Esophagus muscularis mucosa (tissue), 4 donors: Measurements from ENCODE around the gene SEMA7A. TPM values are rescaled to one million over a fixed set of nuclear protein-coding genes. Genes with fewer than 3 reads are reported as not detected.

Experiments
- DNase-seq: peaks from one replicate; pipeline ENCODE4 v3.0.0-alpha.2; 2017; ENCODE audit errors: extremely low spot score
- H3K27ac ChIP-seq, 4 donors: fragments of 200-600 bp; sonication (generic); replicated peaks in 1 of 4; 1 replicate in 3 of 4; 2 replicates in 1 of 4; pipeline ENCODE4 v1.5.1; 2016 to 2019; ENCODE audit warnings: mild to moderate bottlenecking in 1 of 4
- H3K27me3 ChIP-seq, 4 donors: fragments of 200-600 bp; sonication (generic); one replicate each; pipeline versions ENCODE4 v1.5.1 to v1.6.0; 2016 to 2019
- H3K36me3 ChIP-seq, 4 donors: fragments of 200-600 bp; sonication (generic); one replicate each; pipeline ENCODE4 v1.5.1; 2016 to 2019
- H3K4me1 ChIP-seq, 4 donors: fragments of 200-600 bp; sonication (generic); one replicate each; pipeline ENCODE4 v1.5.1; 2016 to 2019
- H3K4me3 ChIP-seq, 4 donors: fragments of 200-600 bp; sonication (generic); 1 replicate in 2 of 4; 2 replicates in 2 of 4; pipeline ENCODE4 v1.5.1; 2016 to 2019; ENCODE audit warnings: mild to moderate bottlenecking in 4 of 4, moderate library complexity in 1 of 4
- H3K9me3 ChIP-seq, 4 donors: fragments of 200-600 bp; sonication (generic); 1 replicate in 3 of 4; 2 replicates in 1 of 4; pipeline ENCODE4 v1.5.1; 2016 to 2019
- EP300 ChIP-seq: sonication (generic); formaldehyde crosslinking; IDR thresholded peaks from one replicate; pipeline ENCODE4 v1.6.1; 2017; ENCODE audit warnings: antibody characterized with exemption
- POLR2A ChIP-seq: fragments of 450-650 bp; IDR thresholded peaks from one replicate; pipeline ENCODE4 v1.6.1; 2017; ENCODE audit warnings: antibody characterized with exemption, moderate library complexity, mild to moderate bottlenecking, low read depth
- POLR2AphosphoS5 ChIP-seq, 2 donors: sonication (generic); formaldehyde crosslinking; IDR thresholded peaks; one replicate each; pipeline ENCODE4 v1.6.1; 2017; ENCODE audit warnings: antibody characterized with exemption in 2 of 2
- WGBS: methylation state at CpG from one replicate; pipeline ENCODE4 v1.1.5; 2018; 5-methylcytosine and 5-hydroxymethylcytosine counted together
- intact Hi-C: fragments of 100-400 bp; cut with DNase I; formaldehyde crosslinking; loops from one replicate; pipeline ENCODE4 v1.15.1; 2023
- total RNA-seq, 4 donors: library from RNA; depleted of rRNA; stranded (reverse); fragments of >200 nt; gene quantifications; one replicate each; pipeline versions ENCODE4 v1.1.0 to v1.2.1, GENCODE V29; 2016
- TF ChIP-seq, protein P1 (sequence below), 3 experiments: fragments of 200-600 bp in 2 of 3; fragments of 450-650 bp in 1 of 3; sonication (generic) in 2 of 3; IDR thresholded peaks; one replicate each; pipeline ENCODE4 v1.5.1; 2017 to 2019; ENCODE audit warnings: antibody characterized with exemption in 3 of 3, mild to moderate bottlenecking in 2 of 3, moderate library complexity in 1 of 3

Gene SEMA7A
- total RNA-seq, 4 donors from 2014 or later: 1.2 to 4.1 (median 2.7) TPM

DNA sequence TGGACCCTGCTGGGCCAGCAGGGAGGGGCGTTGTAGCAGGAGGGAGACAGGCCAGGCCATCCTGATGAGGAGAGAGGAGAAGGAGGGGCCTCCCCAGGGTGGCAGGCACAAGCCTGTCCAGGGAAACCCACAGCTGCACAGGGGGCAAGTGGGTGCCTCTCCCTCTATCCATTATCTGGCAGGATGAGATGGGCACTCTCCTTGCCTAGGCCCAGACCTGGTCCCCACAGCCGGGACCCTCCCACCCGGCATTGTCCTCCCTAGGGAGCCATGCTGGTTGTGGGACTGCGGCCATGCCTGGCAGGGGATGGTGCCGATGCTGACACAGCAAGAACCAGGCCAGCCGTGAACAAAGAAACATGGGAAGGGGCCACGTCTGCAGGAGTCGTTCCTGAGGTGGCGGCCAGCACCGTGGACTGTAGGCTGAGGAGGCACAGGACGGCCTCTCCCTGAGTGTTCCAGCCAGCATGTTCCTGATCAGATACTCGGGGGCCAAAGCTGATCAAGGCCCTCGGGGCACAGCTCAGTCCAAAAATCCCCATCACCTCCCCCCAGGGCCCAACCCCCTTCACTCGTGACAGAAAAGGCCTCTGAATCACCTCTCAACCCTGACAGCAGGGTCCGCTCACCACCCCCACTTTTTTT is 47.1 kb downstream of the SEMA7A start:
- Histone ChIP-seq H3K4me3 (no peak overlapping the region), H3K27ac (no peak overlapping the region), H3K27me3 (peaks cover 0 to 5% (median 0%) of the 10 kb centered on the region in 4 donors), H3K9me3 (no peaks in the 10 kb centered on the region), H3K36me3 (no peaks in the 10 kb centered on the region), H3K4me1 (peaks cover 0 to 19% (median 17%) of the 10 kb centered on the region in 4 donors)
- DNase-seq: no peak
- 83% methylated on average over 14 of the region's 15 CpGs for WGBS
- intact Hi-C loops: no loop called here
- TF ChIP-seq, protein P1, sequence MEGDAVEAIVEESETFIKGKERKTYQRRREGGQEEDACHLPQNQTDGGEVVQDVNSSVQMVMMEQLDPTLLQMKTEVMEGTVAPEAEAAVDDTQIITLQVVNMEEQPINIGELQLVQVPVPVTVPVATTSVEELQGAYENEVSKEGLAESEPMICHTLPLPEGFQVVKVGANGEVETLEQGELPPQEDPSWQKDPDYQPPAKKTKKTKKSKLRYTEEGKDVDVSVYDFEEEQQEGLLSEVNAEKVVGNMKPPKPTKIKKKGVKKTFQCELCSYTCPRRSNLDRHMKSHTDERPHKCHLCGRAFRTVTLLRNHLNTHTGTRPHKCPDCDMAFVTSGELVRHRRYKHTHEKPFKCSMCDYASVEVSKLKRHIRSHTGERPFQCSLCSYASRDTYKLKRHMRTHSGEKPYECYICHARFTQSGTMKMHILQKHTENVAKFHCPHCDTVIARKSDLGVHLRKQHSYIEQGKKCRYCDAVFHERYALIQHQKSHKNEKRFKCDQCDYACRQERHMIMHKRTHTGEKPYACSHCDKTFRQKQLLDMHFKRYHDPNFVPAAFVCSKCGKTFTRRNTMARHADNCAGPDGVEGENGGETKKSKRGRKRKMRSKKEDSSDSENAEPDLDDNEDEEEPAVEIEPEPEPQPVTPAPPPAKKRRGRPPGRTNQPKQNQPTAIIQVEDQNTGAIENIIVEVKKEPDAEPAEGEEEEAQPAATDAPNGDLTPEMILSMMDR (IDR thresholded peaks at IDR 0.05): no peak
- TF ChIP-seq EP300: no peak
- TF ChIP-seq POLR2AphosphoS5 (IDR thresholded peaks at IDR 0.05): no peak
- TF ChIP-seq POLR2A: no peak

DNA sequence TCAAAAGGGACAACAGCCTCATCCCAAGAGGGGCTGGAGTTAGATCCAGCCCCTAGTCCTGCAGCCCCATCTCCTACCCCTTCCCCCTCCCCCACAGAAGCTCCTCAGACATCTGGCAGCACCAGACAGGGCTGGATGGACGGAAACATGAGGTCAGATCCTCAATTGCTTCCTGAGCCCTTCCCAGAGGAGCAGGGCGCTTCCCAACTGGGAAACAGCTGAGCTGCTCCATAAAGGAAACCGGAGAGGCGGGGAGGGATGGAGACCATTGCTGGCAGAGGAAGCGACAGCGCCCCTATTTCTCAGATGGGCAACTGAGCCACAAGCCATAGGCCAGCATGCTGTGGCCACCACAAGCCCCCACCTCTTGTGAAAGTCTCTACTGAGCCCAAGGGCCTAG is 48.0 kb downstream of the SEMA7A start:
- Histone ChIP-seq H3K36me3 (no peaks in the 10 kb centered on the region), H3K27ac (peak overlapping the region in 3 of 4 donors; percentile 21 to 52 (median 39)), H3K27me3 (peaks cover 0 to 14% (median 0%) of the 10 kb centered on the region in 4 donors), H3K4me1 (peaks cover 0 to 19% (median 17%) of the 10 kb centered on the region in 4 donors), H3K9me3 (no peaks in the 10 kb centered on the region), H3K4me3 (no peak overlapping the region)
- no peak for DNase-seq
- 78% methylated on average over 5 of the region's 6 CpGs for WGBS
- intact Hi-C loops: no loop called here
- no peak for TF ChIP-seq POLR2A
- TF ChIP-seq EP300: no peak
- TF ChIP-seq, protein P1 (IDR thresholded peaks at IDR 0.05): no peak
- no peak for TF ChIP-seq POLR2AphosphoS5 (IDR thresholded peaks at IDR 0.05)

DNA sequence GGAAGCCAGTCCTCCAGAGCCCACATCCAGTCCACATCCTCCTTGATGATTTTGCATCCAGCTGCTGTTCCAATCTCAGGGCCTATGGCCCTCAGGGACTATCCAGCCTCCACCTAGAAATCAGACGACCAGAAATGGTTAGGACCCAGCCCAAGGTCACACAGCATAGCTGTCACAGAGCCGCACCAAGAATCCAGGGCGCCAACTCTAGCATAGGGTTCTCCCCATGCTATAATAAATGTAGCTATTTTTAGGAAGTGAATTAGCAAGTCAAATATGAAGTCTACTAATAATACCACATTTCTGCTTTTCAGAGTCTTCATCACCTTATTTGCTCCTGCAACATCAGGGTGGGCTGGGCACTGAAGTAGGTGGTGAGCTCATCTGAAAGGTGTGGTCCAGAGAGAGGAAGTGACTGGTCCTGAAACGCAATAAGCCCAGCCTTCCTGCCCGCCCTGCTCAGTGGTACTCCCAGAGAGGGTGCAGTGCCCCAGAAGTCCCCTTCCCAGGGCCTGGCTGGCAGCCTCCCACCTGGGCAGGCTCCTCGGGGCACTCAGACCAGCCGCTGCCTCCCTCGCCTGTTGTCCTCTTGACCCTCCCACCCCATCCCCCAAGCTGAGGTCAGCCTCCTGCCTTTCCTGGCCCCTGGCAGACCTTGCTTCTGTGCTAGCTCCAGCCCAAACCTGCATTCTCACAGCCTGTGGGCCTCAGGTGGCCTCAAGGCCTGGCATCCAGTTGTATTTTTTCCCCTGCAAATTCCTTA is 48.7 kb downstream of the SEMA7A start:
- H3K4me3 ChIP-seq: no peak overlapping the region
- no peaks in the 10 kb centered on the region for H3K9me3 ChIP-seq
- peak overlapping the region in 3 of 4 donors; percentile 21 to 52 (median 39) for H3K27ac ChIP-seq
- 76% methylated on average over 5 of the region's 8 CpGs for WGBS
- intact Hi-C loops: no loop called here
- H3K36me3 ChIP-seq: no peaks in the 10 kb centered on the region
- TF ChIP-seq POLR2A (no peak), POLR2AphosphoS5 (IDR thresholded peaks at IDR 0.05) (peak in 1 of 2 donors; percentile 11)
- peaks cover 0 to 19% (median 17%) of the 10 kb centered on the region in 4 donors for H3K4me1 ChIP-seq
- H3K27me3 ChIP-seq: peaks cover 0 to 18% (median 0%) of the 10 kb centered on the region in 4 donors
- DNase-seq: no peak

DNA sequence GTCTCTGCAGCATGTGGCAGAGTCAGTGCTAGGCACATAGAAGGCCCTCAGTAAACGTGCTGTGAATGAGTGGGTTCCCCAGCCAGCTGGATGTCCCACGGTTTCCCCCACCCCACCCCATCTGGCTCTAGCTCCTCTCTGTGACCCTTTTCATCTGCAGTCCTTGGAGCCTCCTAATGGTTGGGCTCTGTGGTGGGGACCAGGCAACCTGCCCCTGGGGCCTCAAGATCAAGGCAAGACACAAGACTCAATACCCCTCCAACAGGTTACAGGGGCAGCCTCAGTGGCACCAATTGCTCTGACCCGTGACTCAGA is 49.2 kb downstream of the SEMA7A start:
- no peaks in the 10 kb centered on the region for H3K9me3 ChIP-seq

More for the DNA sequence above, 49.2 kb downstream of the SEMA7A start:
- TF ChIP-seq POLR2AphosphoS5 (IDR thresholded peaks at IDR 0.05) (no peak), POLR2A (no peak), EP300 (no peak)
- TF ChIP-seq, protein P1 (IDR thresholded peaks at IDR 0.05): no peak
- H3K36me3 ChIP-seq: no peaks in the 10 kb centered on the region
- no peak overlapping the region for H3K4me3 ChIP-seq
- no peak overlapping the region for H3K27ac ChIP-seq
- intact Hi-C loops: no loop called here
- H3K27me3 ChIP-seq: peaks cover 0 to 18% (median 0%) of the 10 kb centered on the region in 4 donors
- no peak for DNase-seq
- WGBS: 68% methylated on average over 2 of the region's 3 CpGs
- peaks cover 0 to 19% (median 17%) of the 10 kb centered on the region in 4 donors for H3K4me1 ChIP-seq
